NCI-H446 (cell line): ENCODE results near the gene DSP.

Source experiments
- DNase-seq, 2 experiments: peaks; one replicate each; lab custom pipeline; 2025; lab: John Stamatoyannopoulos, UW

The DSP gene

GRCh38 chr6:7591770-7592169 is 50.3 kb downstream of the DSP start:
- DNase-seq, result no peak

- DNase-seq, result no peak
These were observed 51.8 kb downstream of the DSP start for GRCh38 chr6:7593229-7593628.

- no peak for DNase-seq
These were observed 53.2 kb downstream of the DSP start for GRCh38 chr6:7594579-7595125.

- DNase-seq, result no peak
These were observed 62.5 kb downstream of the DSP start for GRCh38 chr6:7604003-7604402.

GRCh38 chr6:7604506-7604905 is 63.0 kb downstream of the DSP start:
- no peak for DNase-seq

GRCh38 chr6:7615611-7616383 is 74.3 kb downstream of the DSP start:
- peak; percentile 36 to 51 for DNase-seq

GRCh38 chr6:7617801-7618764 is 76.6 kb downstream of the DSP start:
- no peak for DNase-seq

GRCh38 chr6:7621761-7622160 is 80.3 kb downstream of the DSP start:
- DNase-seq, result no peak

GRCh38 chr6:7624796-7625710 is 83.6 kb downstream of the DSP start:
- DNase-seq, result no peak

GRCh38 chr6:7628479-7628878 is 87.0 kb downstream of the DSP start:
- no peak for DNase-seq

GRCh38 chr6:7628909-7629308 is 87.4 kb downstream of the DSP start:
- no peak for DNase-seq

GRCh38 chr6:7629321-7629720 is 87.8 kb downstream of the DSP start:
- DNase-seq, result no peak

GRCh38 chr6:7630792-7631191 is 89.3 kb downstream of the DSP start:
- no peak for DNase-seq

- no peak for DNase-seq
These were observed 90.0 kb downstream of the DSP start for GRCh38 chr6:7631466-7631865.

GRCh38 chr6:7632501-7633290 is 91.2 kb downstream of the DSP start:
- no peak for DNase-seq

GRCh38 chr6:7633361-7633760 is 91.9 kb downstream of the DSP start:
- no peak for DNase-seq

GRCh38 chr6:7636151-7636550 is 94.7 kb downstream of the DSP start:
- no peak for DNase-seq
